HCT116 (cell line): ENCODE results near the gene IGSF3. TPM values are rescaled to one million over a fixed set of nuclear protein-coding genes. Genes with fewer than 3 reads are reported as not detected.

Source experiments
- ATAC-seq: fragments of 200-7000 bp; cut with Tn5 transposase; 2 replicates; pipeline ENCODE4 v1.9.1; 2020; ENCODE audit warnings: mild to moderate bottlenecking, moderate library complexity
- BruUV-seq: library from RNA; stranded (reverse); fragments of 400-500 nt; replicated peaks from 2 replicates; lab custom pipeline; 2021; lab: Mats Ljungman, UMichigan
- CTCF ChIA-PET: fragments of 300-600 bp; sonication (Branson Sonifier 250); formaldehyde crosslinking; loops from one replicate; lab custom pipeline; 2021; ENCODE audit warnings: antibody characterized with exemption; lab: Charles Lee
- POLR2A ChIA-PET: fragments of 300-600, 350-600 bp; sonication (Branson Sonifier 250); formaldehyde crosslinking; loops from one replicate; lab custom pipeline; 2021; ENCODE audit warnings: antibody characterized with exemption; lab: Charles Lee
- RAD21 ChIA-PET, 2 experiments: fragments of 300-600 bp; sonication (Branson Sonifier 250); formaldehyde crosslinking; loops; one replicate each; lab custom pipeline; 2023; ENCODE audit warnings: low total read pairs in 2 of 2; ENCODE audit not compliant: uncharacterized antibody in 2 of 2, unreplicated experiment in 2 of 2, low non-redundant PET in 1 of 2; lab: Charles Lee
- DNase-seq: peaks from one replicate; pipeline ENCODE4 v3.0.0-alpha.2; 2010; ENCODE audit warnings: low read depth, low spot score
- H2AFZ ChIP-seq: fragments of 200-600 bp; shearing (Covaris generic), sonication (generic); 2 replicates; pipeline ENCODE4 v1.6.1; 2017; ENCODE audit warnings: low read depth, mixed run types, mixed read lengths, antibody characterized with exemption, low read length; ENCODE audit not compliant: poor library complexity, severe bottlenecking
- H3K27ac ChIP-seq: 2 replicates; pipeline ENCODE4 v1.5.1; 2012; ENCODE audit warnings: low read depth, low read length
- H3K27me3 ChIP-seq: fragments of 200-600 bp; sonication (generic); 2 replicates; pipeline ENCODE4 v1.6.1; 2016; ENCODE audit warnings: mixed run types, low read length, mixed read lengths; ENCODE audit not compliant: insufficient read depth
- H3K36me3 ChIP-seq, 2 experiments: fragments of 200-500 bp in 1 of 2; fragments of 200-600 bp in 1 of 2; sonication (Bioruptor generic) in 1 of 2; sonication (generic) in 1 of 2; 2 replicates each; pipeline versions ENCODE4 v1.5.1 to v1.6.1; 2014 to 2016; ENCODE audit warnings: low read length in 2 of 2, inconsistent platforms in 1 of 2, mixed read lengths in 1 of 2, mixed run types in 1 of 2; ENCODE audit not compliant: insufficient read depth in 2 of 2, control insufficient read depth in 1 of 2
- H3K4me1 ChIP-seq, 2 experiments: fragments of 200-600 bp in 1 of 2; sonication (generic) in 1 of 2; 2 replicates each; pipeline versions ENCODE4 v1.5.1 to v1.6.1; 2012 to 2017; ENCODE audit warnings: low read length in 2 of 2, inconsistent platforms in 1 of 2, mild to moderate bottlenecking in 1 of 2, mixed read lengths in 1 of 2, mixed run types in 1 of 2, moderate library complexity in 1 of 2; ENCODE audit not compliant: insufficient read depth in 2 of 2, control insufficient read depth in 1 of 2
- H3K4me2 ChIP-seq: fragments of 200-600 bp; sonication (generic); 2 replicates; pipeline ENCODE4 v1.6.1; 2017; ENCODE audit warnings: mixed run types, low read length, mixed read lengths
- H3K4me3 ChIP-seq, 2 experiments: fragments of 200-600 bp in 1 of 2; sonication (generic) in 1 of 2; replicated peaks in 1 of 2; 2 replicates each; pipeline ENCODE4 v1.5.1; 2011 to 2016; ENCODE audit warnings: low read length in 2 of 2, control low read depth in 1 of 2, low read depth in 1 of 2, mild to moderate bottlenecking in 1 of 2, mixed read lengths in 1 of 2, mixed run types in 1 of 2
- H3K79me2 ChIP-seq: fragments of 200-600 bp; sonication (generic); 2 replicates; pipeline ENCODE4 v1.6.1; 2017; ENCODE audit warnings: mild to moderate bottlenecking, mixed run types, low read length, moderate library complexity, mixed read lengths; ENCODE audit not compliant: insufficient read depth
- H3K9ac ChIP-seq: fragments of 200-600 bp; sonication (generic); 2 replicates; pipeline ENCODE4 v1.6.1; 2016; ENCODE audit warnings: low read length, mixed read lengths
- H3K9me2 ChIP-seq: fragments of 200-600 bp; sonication (generic), shearing (Covaris generic); 2 replicates; pipeline ENCODE4 v1.6.1; 2017; ENCODE audit warnings: mixed run types, mild to moderate bottlenecking, moderate library complexity; ENCODE audit not compliant: insufficient read depth
- H3K9me3 ChIP-seq, 2 experiments: fragments of 200-500 bp in 1 of 2; fragments of 200-600 bp in 1 of 2; sonication (Bioruptor generic) in 1 of 2; sonication (generic) in 1 of 2; 2 replicates each; pipeline ENCODE4 v1.6.1; 2014 to 2017; ENCODE audit warnings: low read length in 2 of 2, mixed read lengths in 2 of 2, inconsistent platforms in 1 of 2, low read depth in 1 of 2, mild to moderate bottlenecking in 1 of 2, mixed run types in 1 of 2, moderate library complexity in 1 of 2; ENCODE audit not compliant: control insufficient read depth in 1 of 2, insufficient read depth in 1 of 2
- H4K20me1 ChIP-seq: fragments of 200-600 bp; sonication (generic), shearing (Covaris generic); 2 replicates; pipeline ENCODE4 v1.6.1; 2017; ENCODE audit warnings: mixed run types, mild to moderate bottlenecking, moderate library complexity; ENCODE audit not compliant: insufficient read depth
- CBX3 ChIP-seq: IDR thresholded peaks from 2 replicates; pipeline ENCODE4 v1.6.1; 2012; ENCODE audit warnings: low read depth
- EGR1 ChIP-seq: IDR thresholded peaks from 2 replicates; pipeline ENCODE4 v1.6.1; 2012; ENCODE audit warnings: low read depth
- ELF1 ChIP-seq: IDR thresholded peaks from 2 replicates; pipeline ENCODE4 v1.6.1; 2012; ENCODE audit warnings: low read depth, borderline replicate concordance
- RAD21 ChIP-seq: IDR thresholded peaks from 2 replicates; pipeline ENCODE4 v1.6.1; 2012; ENCODE audit warnings: low read depth, mild to moderate bottlenecking
- SIN3A ChIP-seq: IDR thresholded peaks from 2 replicates; pipeline ENCODE4 v1.6.1; 2012; ENCODE audit warnings: low read depth
- intact Hi-C: fragments of 100-400 bp; cut with micrococcal nuclease; formaldehyde crosslinking; loops from 2 replicates; pipeline ENCODE4 v1.10.0; 2022
- total RNA-seq: library from RNA; stranded (reverse); gene quantifications from one replicate; pipeline ENCODE4 v1.2.1, GENCODE V29; 2021; ENCODE audit not compliant: unreplicated experiment
- TF ChIP-seq, protein P1 (sequence below), 3 experiments: fragments of 200-600 bp in 1 of 3; sonication (generic) in 1 of 3; IDR thresholded peaks in 2 of 3; conservative IDR thresholded peaks in 1 of 3; 2 replicates each; pipeline ENCODE4 v1.5.1; 2012 to 2017; ENCODE audit warnings: low read depth in 2 of 3, low read length in 2 of 3, antibody characterized with exemption in 1 of 3, borderline replicate concordance in 1 of 3, control low read depth in 1 of 3, mild to moderate bottlenecking in 1 of 3, mixed read lengths in 1 of 3, mixed run types in 1 of 3, moderate library complexity in 1 of 3; ENCODE audit not compliant: insufficient read depth in 1 of 3

The IGSF3 gene
- total RNA-seq, 1 experiment from 2014 or later: 18.6 TPM

DNA sequence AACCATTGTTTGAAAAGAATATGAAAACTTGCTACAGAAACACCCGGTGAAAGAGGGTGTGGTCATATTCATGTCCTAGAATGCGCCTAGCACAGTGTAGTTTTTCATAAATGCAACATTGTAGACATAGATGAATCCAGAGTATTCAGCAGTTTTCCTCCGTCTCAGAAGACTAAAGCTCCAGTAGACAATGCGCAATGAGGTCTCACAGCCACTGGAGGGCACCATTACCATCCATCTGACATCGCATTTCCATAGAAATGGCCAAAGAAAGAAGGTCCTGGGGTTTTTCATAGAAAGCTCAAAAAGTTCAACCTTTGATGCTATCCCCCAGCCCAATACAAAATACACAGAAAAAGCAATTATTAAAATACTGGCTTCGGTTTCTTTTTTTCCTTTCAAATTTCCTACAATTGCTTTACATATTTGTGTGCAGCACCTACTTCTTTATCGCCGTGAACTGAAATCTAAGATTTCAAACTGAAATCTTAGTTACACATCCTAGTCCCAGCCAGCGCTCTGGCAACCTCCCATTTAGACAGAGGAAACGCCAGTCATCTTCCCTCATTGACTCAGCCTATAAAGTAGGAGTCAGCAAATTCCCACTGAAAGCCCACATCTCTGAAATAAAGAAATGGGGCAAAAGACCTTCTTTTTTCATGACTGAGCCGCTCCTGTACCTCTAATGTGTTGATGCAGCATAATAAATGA lies 92.8 kb downstream of the IGSF3 start:
- TF ChIP-seq RAD21 (peak; percentile 86), CBX3 (no peak), ELF1 (no peak), SIN3A (no peak), EGR1 (no peak)
- TF ChIP-seq, protein P1, sequence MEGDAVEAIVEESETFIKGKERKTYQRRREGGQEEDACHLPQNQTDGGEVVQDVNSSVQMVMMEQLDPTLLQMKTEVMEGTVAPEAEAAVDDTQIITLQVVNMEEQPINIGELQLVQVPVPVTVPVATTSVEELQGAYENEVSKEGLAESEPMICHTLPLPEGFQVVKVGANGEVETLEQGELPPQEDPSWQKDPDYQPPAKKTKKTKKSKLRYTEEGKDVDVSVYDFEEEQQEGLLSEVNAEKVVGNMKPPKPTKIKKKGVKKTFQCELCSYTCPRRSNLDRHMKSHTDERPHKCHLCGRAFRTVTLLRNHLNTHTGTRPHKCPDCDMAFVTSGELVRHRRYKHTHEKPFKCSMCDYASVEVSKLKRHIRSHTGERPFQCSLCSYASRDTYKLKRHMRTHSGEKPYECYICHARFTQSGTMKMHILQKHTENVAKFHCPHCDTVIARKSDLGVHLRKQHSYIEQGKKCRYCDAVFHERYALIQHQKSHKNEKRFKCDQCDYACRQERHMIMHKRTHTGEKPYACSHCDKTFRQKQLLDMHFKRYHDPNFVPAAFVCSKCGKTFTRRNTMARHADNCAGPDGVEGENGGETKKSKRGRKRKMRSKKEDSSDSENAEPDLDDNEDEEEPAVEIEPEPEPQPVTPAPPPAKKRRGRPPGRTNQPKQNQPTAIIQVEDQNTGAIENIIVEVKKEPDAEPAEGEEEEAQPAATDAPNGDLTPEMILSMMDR (IDR thresholded peaks at IDR 0.05 in 2 of 3, conservative IDR thresholded peaks at IDR 0.05 in 1 of 3; ENCODE audit: borderline replicate concordance in 1 of 3, insufficient read depth in 1 of 3, low read depth in 2 of 3, low read length in 2 of 3): peak; percentile 83 to 91 (median 90)
- intact Hi-C loops: loop anchor here (1.0 to 10.0 kb wide), 5 partner anchors 67 to 481 kb away; no protein-coding TSS in a partner anchor
- H2AFZ ChIP-seq: no peak overlapping the region
- no peak overlapping the region for H3K4me2 ChIP-seq
- H3K27ac ChIP-seq: no peak overlapping the region
- ATAC-seq (no peak), DNase-seq (peak; percentile 36)
- no peak overlapping the region for H3K9ac ChIP-seq
- H3K36me3 ChIP-seq: no peaks in the 10 kb centered on the region
- ChIA-PET CTCF (interaction anchor here (0.8 to 2.8 kb wide), 15 partner anchors 9 to 554 kb away, joined by 3 to 28 read pairs (median 4); no protein-coding TSS in a partner anchor), POLR2A (interaction anchor here (0.6 kb wide), 1 partner anchor 128 kb away, joined by 3 read pairs; no protein-coding TSS in a partner anchor), RAD21 (interaction anchor here (0.5 to 1.7 kb wide), 5 partner anchors 21 to 436 kb away, joined by 3 to 8 read pairs (median 3); no protein-coding TSS in a partner anchor)
- H3K9me2 ChIP-seq: no peaks in the 10 kb centered on the region
- peaks cover 6 to 17% of the 10 kb centered on the region in 2 experiments for H3K4me1 ChIP-seq
- H4K20me1 ChIP-seq: no peaks in the 10 kb centered on the region
- no peaks in the 10 kb centered on the region for H3K9me3 ChIP-seq
- H3K4me3 ChIP-seq: no peak overlapping the region
- BruUV-seq: no TSS peak
- H3K27me3 ChIP-seq: no peaks in the 10 kb centered on the region
- H3K79me2 ChIP-seq: no peaks in the 10 kb centered on the region; the same call in 1 of the 2 replicates
